AG09309 (cell line): ENCODE measurements around the gene TSPYL1.
A peak's percentile ranks its signal among the peaks of the same experiment; 100 is the strongest.
"Not testable (repeated sequence)": the region's sequence is repeated elsewhere in the genome, so short reads cannot be mapped to it uniquely, and the experiment has no call there.

Experiments
- DNase-seq: peaks from one replicate; pipeline ENCODE4 v3.0.0-alpha.2; 2010; ENCODE audit warnings: low read depth
- H3K4me3 ChIP-seq: 2 replicates; pipeline ENCODE4 v1.5.1; 2011; ENCODE audit warnings: mild to moderate bottlenecking, low read depth, low read length, moderate library complexity; ENCODE audit not compliant: control insufficient read depth
- CTCF ChIP-seq: IDR thresholded peaks from 2 replicates; pipeline ENCODE4 v1.5.1; 2011; ENCODE audit warnings: mild to moderate bottlenecking, low read depth, low read length, inconsistent platforms; ENCODE audit not compliant: insufficient read depth, control insufficient read depth; ENCODE audit errors: missing control alignments

Gene TSPYL1

DNA sequence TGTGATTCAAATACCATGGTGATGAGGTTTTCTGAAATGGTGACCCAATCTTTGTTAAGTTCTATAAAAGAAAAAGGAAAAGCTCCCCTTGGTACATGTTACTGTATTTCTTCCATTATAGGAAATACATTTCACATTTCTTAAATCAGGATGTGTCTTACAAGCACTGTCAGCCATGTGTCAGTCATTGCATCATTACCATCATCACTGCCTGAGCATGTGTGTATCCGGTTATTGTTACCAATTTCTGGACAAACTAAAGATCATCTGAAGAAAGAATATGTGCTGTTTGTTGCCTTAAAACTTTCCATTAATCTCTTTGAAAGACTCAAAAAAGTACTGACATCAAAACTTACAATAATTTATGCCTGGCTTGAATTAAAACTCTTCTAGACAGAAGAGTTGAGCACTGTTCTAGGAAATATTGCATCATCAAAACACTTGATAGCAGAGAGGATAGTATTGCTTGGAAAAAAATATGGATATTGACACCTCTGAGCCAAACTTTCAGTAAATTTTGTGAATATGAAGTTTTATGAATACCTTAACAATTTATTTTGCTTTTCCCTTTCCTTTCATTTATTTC, 7.1 kb upstream of the TSPYL1 start:
- TF ChIP-seq CTCF, result no peak

DNA sequence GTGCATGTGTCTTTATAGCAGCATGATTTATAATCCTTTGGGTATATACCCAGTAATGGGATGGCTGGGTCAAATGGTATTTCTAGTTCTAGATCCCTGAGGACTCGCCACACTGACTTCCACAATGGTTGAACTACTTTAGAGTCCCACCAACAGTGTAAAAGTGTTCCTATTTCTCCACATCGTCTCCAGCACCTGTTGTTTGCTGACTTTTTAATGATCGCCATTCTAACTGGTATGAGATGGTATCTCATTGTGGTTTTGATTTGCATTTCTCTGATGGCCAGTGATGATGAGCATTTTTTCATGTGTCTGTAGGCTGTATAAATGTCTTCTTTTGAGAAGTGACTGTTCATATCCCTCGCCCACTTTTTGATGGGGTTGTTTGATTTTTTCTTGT, 5.3 kb upstream of the TSPYL1 start:
- not testable (repeated sequence) for H3K4me3 ChIP-seq, DNase-seq

More for the DNA sequence above, 7.1 kb upstream of the TSPYL1 start:
- no peak overlapping the region for H3K4me3 ChIP-seq
- DNase-seq, result no peak

DNA sequence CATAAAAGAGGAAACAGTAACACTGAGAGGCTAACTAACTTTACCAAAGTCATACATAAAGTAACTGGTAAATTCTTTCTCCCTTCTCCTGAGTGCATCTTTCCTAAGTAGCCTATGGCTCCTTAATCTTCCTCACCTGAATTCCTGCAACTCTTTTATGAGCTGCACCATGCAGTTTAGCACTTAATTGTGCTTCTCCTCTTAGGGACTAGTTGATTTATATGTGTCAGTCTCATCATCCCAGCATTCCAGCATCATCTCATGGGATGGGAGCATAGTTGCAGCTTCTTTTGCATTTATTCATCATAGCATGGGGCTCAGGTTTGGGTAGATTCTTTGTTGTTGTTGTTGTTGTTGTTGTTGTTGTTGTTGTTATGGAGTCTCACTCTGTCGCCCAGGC, 3.5 kb upstream of the TSPYL1 start:
- DNase-seq, result no peak
- no peak overlapping the region for H3K4me3 ChIP-seq
- no peak for TF ChIP-seq CTCF

GRCh38 chr6:116282698-116283097, 3.0 kb upstream of the TSPYL1 start:
- no peak for TF ChIP-seq CTCF
- no peak overlapping the region for H3K4me3 ChIP-seq

DNA sequence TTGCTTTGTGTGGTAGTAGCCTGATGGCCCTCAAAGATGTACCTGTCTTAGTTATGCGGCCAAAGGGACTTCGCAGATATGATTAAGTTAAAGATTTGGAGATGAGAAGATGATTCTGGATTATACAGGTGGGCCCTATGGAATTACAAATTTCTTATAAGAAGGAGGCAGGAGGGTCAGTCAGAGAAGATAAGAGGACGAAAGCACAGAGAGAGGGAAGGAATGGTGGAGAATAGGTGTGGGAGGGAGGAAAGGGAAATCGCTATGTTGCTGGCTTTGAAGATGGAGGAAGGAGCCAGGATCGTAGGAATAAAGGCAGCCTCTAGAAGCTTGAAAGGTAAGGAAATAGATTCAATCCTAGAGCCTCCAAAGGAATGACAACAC, 1.2 kb upstream of the TSPYL1 start:
- no peak for DNase-seq
- no peak for TF ChIP-seq CTCF
- no peak overlapping the region for H3K4me3 ChIP-seq

More at GRCh38 chr6:116282698-116283097, 3.0 kb upstream of the TSPYL1 start:
- no peak for DNase-seq

DNA sequence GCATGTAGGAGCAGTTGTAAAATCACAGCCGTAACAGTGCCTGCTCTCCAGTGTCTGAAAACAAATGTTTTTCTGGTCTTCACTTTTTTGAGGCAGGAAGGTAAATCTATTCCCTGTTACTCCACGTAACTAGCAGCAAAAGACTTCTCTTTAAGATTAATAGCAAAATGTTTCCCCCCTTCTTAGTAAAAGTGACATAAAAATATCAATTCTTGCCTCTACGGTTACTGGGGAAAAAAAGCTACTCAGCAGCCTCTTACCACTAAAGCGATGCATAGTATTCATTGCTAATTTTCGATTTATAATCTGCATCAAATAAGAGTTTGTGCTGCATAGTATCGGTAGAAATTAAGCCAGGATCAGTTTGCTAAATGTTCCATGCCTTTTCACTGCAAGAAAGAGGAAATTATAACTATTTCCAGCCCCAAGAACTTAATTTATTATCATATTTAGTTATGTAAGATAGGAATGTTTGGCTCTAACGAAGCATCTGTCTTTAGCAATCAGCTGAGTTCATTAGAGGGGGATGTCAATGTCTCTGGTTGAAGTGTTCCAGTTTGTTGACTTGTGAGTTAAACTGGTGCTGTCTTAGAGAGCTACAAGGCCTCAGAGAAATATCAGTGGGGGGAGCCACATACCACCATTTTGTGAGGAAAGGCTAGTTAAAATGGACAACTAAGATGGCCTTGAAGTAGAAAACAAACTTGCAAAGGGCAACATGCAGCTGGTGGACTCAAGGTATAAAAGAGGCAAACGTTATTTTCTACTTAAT, 617 bp upstream of the TSPYL1 start:
- DNase-seq, result no peak
- H3K4me3 ChIP-seq, result peak overlapping the region; percentile 91
- TF ChIP-seq CTCF, result no peak

- peak overlapping the region; percentile 91 for H3K4me3 ChIP-seq
- no peak for DNase-seq
- no peak for TF ChIP-seq CTCF
Measured at GRCh38 chr6:116278854-116279231, 887 bp downstream of the TSPYL1 start.
